Trophoblast cell (in vitro differentiated cells and primary cell): ENCODE measurements around the gene KCNG1. TPM values are rescaled to one million over a fixed set of nuclear protein-coding genes. Genes with fewer than 3 reads are reported as not detected.

ENCODE experiments used
- DNase-seq, 2 donors: peaks; one replicate each; pipeline ENCODE4 v3.0.0-alpha.2; 2016
- H2AFZ ChIP-seq: 2 replicates; pipeline ENCODE4 v1.6.1; 2013; ENCODE audit warnings: low read length, moderate library complexity, mild to moderate bottlenecking; ENCODE audit not compliant: insufficient read depth, poor library complexity
- H2AK5ac ChIP-seq: 2 replicates; pipeline ENCODE4 v1.6.1; 2013; ENCODE audit warnings: mild to moderate bottlenecking, low read length
- H2BK120ac ChIP-seq: 2 replicates; pipeline ENCODE4 v1.6.1; 2013; ENCODE audit warnings: low read length, mild to moderate bottlenecking, moderate library complexity; ENCODE audit not compliant: insufficient read depth, poor library complexity
- H2BK12ac ChIP-seq: 2 replicates; pipeline ENCODE4 v1.6.1; 2013; ENCODE audit warnings: mild to moderate bottlenecking, low read length, moderate library complexity
- H2BK5ac ChIP-seq: 2 replicates; pipeline ENCODE4 v1.6.1; 2013; ENCODE audit warnings: low read length, low read depth, moderate library complexity, mild to moderate bottlenecking; ENCODE audit not compliant: poor library complexity
- H3K14ac ChIP-seq: 2 replicates; pipeline ENCODE4 v1.6.1; 2013; ENCODE audit warnings: mild to moderate bottlenecking, low read length
- H3K18ac ChIP-seq: 2 replicates; pipeline ENCODE4 v1.6.1; 2013; ENCODE audit warnings: mild to moderate bottlenecking, low read length
- H3K23ac ChIP-seq: 2 replicates; pipeline ENCODE4 v1.6.1; 2013; ENCODE audit warnings: low read length
- H3K27ac ChIP-seq: 2 replicates; pipeline ENCODE4 v1.5.1; 2013; ENCODE audit warnings: low read depth, mild to moderate bottlenecking, inconsistent platforms, low read length, moderate library complexity
- H3K27me3 ChIP-seq: 2 replicates; pipeline ENCODE4 v1.6.1; 2013; ENCODE audit warnings: inconsistent platforms, mild to moderate bottlenecking, low read length, moderate library complexity; ENCODE audit not compliant: insufficient read depth
- H3K36me3 ChIP-seq, 2 experiments: 1 replicate in 1 of 2; 2 replicates in 1 of 2; pipeline ENCODE4 v1.6.1; 2013; ENCODE audit warnings: low read length in 2 of 2, mild to moderate bottlenecking in 2 of 2, moderate library complexity in 1 of 2; ENCODE audit not compliant: insufficient read depth in 2 of 2, control insufficient read depth in 1 of 2
- H3K4ac ChIP-seq: 2 replicates; pipeline ENCODE4 v1.6.1; 2013; ENCODE audit warnings: low read depth, mild to moderate bottlenecking, low read length, moderate library complexity
- H3K4me1 ChIP-seq, 2 experiments: 1 replicate in 1 of 2; 2 replicates in 1 of 2; pipeline ENCODE4 v1.6.1; 2013; ENCODE audit warnings: low read length in 2 of 2, mild to moderate bottlenecking in 2 of 2, moderate library complexity in 1 of 2; ENCODE audit not compliant: insufficient read depth in 2 of 2, control insufficient read depth in 1 of 2
- H3K4me2 ChIP-seq: 2 replicates; pipeline ENCODE4 v1.6.1; 2013; ENCODE audit warnings: inconsistent platforms, mild to moderate bottlenecking, low read length, moderate library complexity
- H3K4me3 ChIP-seq: 2 replicates; pipeline ENCODE4 v1.5.1; 2013; ENCODE audit warnings: mild to moderate bottlenecking, low read depth, low read length, inconsistent platforms
- H3K79me1 ChIP-seq: one replicate; pipeline ENCODE4 v1.6.1; 2013; ENCODE audit warnings: low read length
- H3K79me2 ChIP-seq: 2 replicates; pipeline ENCODE4 v1.6.1; 2013; ENCODE audit warnings: low read length, mild to moderate bottlenecking; ENCODE audit not compliant: control insufficient read depth, insufficient read depth, poor library complexity
- H3K9ac ChIP-seq: 2 replicates; pipeline ENCODE4 v1.6.1; 2013; ENCODE audit warnings: mild to moderate bottlenecking, low read length
- H3K9me3 ChIP-seq: 2 replicates; pipeline ENCODE4 v1.6.1; 2013; ENCODE audit warnings: low read depth, mild to moderate bottlenecking, control low read depth, inconsistent platforms, low read length; ENCODE audit not compliant: insufficient read depth
- H4K12ac ChIP-seq: 2 replicates; pipeline ENCODE4 v1.6.1; 2013; ENCODE audit warnings: low read depth, mild to moderate bottlenecking, low read length, moderate library complexity
- H4K8ac ChIP-seq: 2 replicates; pipeline ENCODE4 v1.6.1; 2013; ENCODE audit warnings: low read depth, mild to moderate bottlenecking, low read length, moderate library complexity
- H4K91ac ChIP-seq: one replicate; pipeline ENCODE4 v1.6.1; 2013; ENCODE audit warnings: low read depth, mild to moderate bottlenecking, low read length, moderate library complexity
- WGBS: extraction: QIAGEN DNeasy Blood & Tissue Kit; methylation state at CpG from one replicate; pipeline ENCODE4 v1.1.7; 2013; ENCODE audit warnings: missing lambda C conversion rate; ENCODE audit not compliant: insufficient read length, insufficient coverage; ENCODE audit errors: extremely low coverage; 5-methylcytosine and 5-hydroxymethylcytosine counted together
- polyA plus RNA-seq: library from polyadenylated mRNA; stranded (reverse); fragments of 200-250 nt; gene quantifications from 2 replicates; pipeline ENCODE4 v1.2.3, GENCODE V29; 2013

KCNG1 gene, protein sequence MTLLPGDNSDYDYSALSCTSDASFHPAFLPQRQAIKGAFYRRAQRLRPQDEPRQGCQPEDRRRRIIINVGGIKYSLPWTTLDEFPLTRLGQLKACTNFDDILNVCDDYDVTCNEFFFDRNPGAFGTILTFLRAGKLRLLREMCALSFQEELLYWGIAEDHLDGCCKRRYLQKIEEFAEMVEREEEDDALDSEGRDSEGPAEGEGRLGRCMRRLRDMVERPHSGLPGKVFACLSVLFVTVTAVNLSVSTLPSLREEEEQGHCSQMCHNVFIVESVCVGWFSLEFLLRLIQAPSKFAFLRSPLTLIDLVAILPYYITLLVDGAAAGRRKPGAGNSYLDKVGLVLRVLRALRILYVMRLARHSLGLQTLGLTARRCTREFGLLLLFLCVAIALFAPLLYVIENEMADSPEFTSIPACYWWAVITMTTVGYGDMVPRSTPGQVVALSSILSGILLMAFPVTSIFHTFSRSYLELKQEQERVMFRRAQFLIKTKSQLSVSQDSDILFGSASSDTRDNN
- 11.5 and 12.7 TPM in 2 replicates for polyA plus RNA-seq

DNA sequence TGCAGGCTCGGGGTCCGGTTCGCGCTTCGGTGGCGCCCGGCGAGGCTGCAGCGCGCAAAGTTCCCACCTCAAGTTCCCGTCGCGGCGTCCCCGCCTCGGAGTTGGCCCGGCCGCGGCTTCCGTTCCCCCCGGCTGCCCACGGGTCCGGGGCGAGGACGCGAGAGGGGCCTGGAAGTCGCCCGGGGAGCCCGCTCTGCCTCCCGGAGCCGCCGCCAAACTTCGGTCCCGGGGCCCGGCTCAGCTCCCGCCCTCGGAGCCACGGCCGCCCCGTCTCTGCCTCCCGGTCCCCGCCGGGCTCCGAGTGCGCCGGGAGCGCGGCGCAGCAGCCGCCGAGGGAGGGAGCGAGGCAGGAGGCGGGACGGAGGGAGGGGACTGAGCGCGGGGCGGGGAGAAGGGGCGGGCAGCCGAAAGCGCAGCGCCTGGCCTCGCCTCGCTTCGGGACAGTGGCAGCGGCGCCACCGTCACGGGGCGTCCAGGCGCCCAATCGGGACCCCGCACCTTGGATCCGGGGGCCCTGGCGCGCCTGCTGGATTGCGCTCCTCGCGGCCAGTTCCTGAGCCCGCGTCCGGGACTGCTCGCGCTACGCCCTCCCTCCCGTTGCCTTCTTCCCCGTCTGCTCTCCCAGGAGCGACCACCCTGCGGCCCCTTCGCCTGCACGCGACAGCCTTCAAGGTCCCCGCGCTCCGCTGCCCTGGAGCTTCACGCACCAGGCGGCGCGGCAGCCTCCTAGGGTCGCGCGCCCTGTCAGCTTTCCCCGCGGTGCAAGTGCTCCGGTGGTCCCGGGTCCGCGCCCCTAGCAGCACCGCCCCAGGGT, at the start of gene KCNG1:
TSS of gene KCNG1 (minus strand) at position 305 of the 814 bp plus-strand sequence. CDS start 12,769 bp downstream, outside the sequence.
- peak within 1 kb of the TSS; percentile 70 for H4K8ac ChIP-seq
- peaks cover 5 to 18% of the 10 kb centered on the region in 2 experiments for H3K4me1 ChIP-seq
- peaks cover 6% of the 10 kb centered on the region for H3K9me3 ChIP-seq
- peak within 1 kb of the TSS; percentile 19 for H2BK5ac ChIP-seq
- peaks cover 19% of the 10 kb centered on the region for H3K27me3 ChIP-seq
- no peak within 1 kb of the TSS for H3K27ac ChIP-seq
- H2BK120ac ChIP-seq = peak within 1 kb of the TSS; percentile 56
- H2AK5ac ChIP-seq = no peak within 1 kb of the TSS
- H2AFZ ChIP-seq = peak within 1 kb of the TSS; percentile 86
- peak within 1 kb of the TSS; percentile 38 for H2BK12ac ChIP-seq
- H3K14ac ChIP-seq = peak within 1 kb of the TSS; percentile 38
- H3K4me2 ChIP-seq = peak within 1 kb of the TSS; percentile 75
- peak within 1 kb of the TSS; percentile 42 for H4K91ac ChIP-seq
- peaks cover 6% of the 10 kb centered on the region for H3K79me1 ChIP-seq
- peak within 1 kb of the TSS; percentile 68 for H3K4me3 ChIP-seq
- no peaks in the 10 kb centered on the region for H3K36me3 ChIP-seq
- no CpG with 5 or more reads among the region's 108 CpGs for WGBS
- H4K12ac ChIP-seq = peak within 1 kb of the TSS; percentile 55
- H3K79me2 ChIP-seq = peaks cover 6% of the 10 kb centered on the region
- peak within 1 kb of the TSS; percentile 81 for H3K18ac ChIP-seq
- peak within 1 kb of the TSS; percentile 59 for H3K23ac ChIP-seq
- peak within 1 kb of the TSS; percentile 3 for H3K4ac ChIP-seq
- peak; percentile 47 to 76 for DNase-seq
- no peak within 1 kb of the TSS for H3K9ac ChIP-seq

DNA sequence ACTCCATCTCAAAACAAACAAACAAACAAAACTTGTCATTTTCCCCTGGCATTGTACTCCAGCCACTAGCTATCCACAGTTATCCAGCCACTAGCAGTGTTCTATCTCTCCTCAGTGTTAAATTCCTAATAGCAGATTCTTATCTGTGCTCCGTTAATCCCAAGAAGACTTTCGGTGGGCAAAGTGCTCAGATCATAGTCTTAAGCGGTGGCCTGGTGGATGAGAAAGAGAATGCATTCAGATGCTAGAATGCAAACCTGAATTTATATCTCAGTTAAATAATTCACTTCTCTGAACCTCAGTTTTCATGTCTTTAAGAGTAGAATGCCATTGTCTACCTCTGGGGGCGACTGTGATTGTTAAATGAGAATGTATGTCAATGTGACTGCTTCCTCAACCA, 47.7 kb upstream of the KCNG1 start:
- Histone ChIP-seq H3K27ac (no peak overlapping the region), H3K18ac (no peak overlapping the region), H4K8ac (no peak overlapping the region), H2BK5ac (no peak overlapping the region), H3K79me1 (no peaks in the 10 kb centered on the region), H3K36me3 (no peaks in the 10 kb centered on the region), H3K4ac (no peak overlapping the region), H3K4me2 (no peak overlapping the region), H3K9ac (no peak overlapping the region), H2AK5ac (no peak overlapping the region), H4K12ac (no peak overlapping the region), H2BK120ac (no peak overlapping the region), H3K14ac (no peak overlapping the region), H3K4me3 (no peak overlapping the region), H3K79me2 (no peaks in the 10 kb centered on the region), H3K27me3 (no peaks in the 10 kb centered on the region), H3K23ac (no peak overlapping the region), H2AFZ (no peak overlapping the region), H2BK12ac (no peak overlapping the region), H4K91ac (no peak overlapping the region), H3K9me3 (peaks cover 2% of the 10 kb centered on the region), H3K4me1 (no peaks in the 10 kb centered on the region)
- DNase-seq = no peak
- WGBS = no CpG with 5 or more reads among the region's 4 CpGs

DNA sequence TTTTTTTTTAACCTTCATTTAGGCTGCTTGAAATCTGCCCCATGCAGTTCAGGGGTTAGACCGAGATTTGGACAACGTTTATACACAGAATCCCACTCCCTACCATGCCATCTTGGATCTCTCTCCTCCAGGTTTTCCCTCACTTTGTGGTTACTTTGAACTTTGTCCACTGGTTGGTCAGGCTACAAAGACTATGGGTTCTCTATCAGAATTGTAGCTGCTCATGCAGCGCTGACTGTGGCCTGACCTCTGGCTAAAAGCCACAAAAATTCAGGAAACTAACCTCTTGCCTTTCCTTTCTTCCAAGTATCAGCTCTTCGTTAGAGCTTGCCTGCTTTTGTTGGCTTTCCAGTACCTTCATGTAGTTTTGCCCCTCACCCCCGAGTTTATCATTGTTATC, 44.9 kb upstream of the KCNG1 start:
- Histone ChIP-seq H2AFZ (no peak overlapping the region), H3K27ac (no peak overlapping the region), H2BK5ac (no peak overlapping the region), H4K91ac (no peak overlapping the region), H4K8ac (no peak overlapping the region), H3K36me3 (no peaks in the 10 kb centered on the region), H3K27me3 (no peaks in the 10 kb centered on the region), H3K23ac (no peak overlapping the region), H3K14ac (no peak overlapping the region), H3K4me3 (no peak overlapping the region), H3K79me2 (no peaks in the 10 kb centered on the region), H3K4me1 (no peaks in the 10 kb centered on the region), H2BK12ac (no peak overlapping the region), H3K4ac (no peak overlapping the region), H4K12ac (no peak overlapping the region), H3K4me2 (no peak overlapping the region), H3K9me3 (no peaks in the 10 kb centered on the region), H2AK5ac (no peak overlapping the region), H3K18ac (no peak overlapping the region), H3K9ac (no peak overlapping the region), H2BK120ac (no peak overlapping the region), H3K79me1 (no peaks in the 10 kb centered on the region)
- DNase-seq = no peak
- no CpG with 5 or more reads among the region's 5 CpGs for WGBS

DNA sequence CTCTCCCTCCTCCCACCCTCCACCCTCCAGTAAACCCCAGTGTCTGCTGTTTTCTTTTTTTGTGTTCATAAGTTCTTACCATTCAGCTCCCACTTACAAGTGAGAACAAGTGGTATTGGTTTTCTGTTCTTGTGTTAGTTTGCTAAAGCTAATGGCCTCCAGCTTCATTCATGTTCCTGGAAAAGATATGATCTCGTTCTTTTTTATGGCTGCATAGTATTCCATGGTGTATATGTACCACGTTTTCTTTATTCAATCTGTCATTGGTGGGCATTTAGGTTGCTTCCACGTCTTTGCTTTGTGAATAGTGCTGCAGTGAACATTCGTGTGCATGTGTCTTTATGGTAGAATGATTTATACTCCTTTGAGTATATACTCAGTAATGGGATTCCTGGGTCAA, 42.7 kb upstream of the KCNG1 start:
- Histone ChIP-seq H3K79me1 (no peaks in the 10 kb centered on the region), H4K12ac (no peak overlapping the region), H2BK5ac (no peak overlapping the region), H3K27ac (no peak overlapping the region), H3K23ac (no peak overlapping the region), H2BK120ac (no peak overlapping the region), H3K4me3 (no peak overlapping the region), H3K79me2 (no peaks in the 10 kb centered on the region), H4K8ac (no peak overlapping the region), H3K18ac (no peak overlapping the region), H3K4me2 (no peak overlapping the region), H3K4ac (no peak overlapping the region), H3K27me3 (no peaks in the 10 kb centered on the region), H2AK5ac (no peak overlapping the region), H3K9ac (no peak overlapping the region), H2AFZ (no peak overlapping the region), H2BK12ac (no peak overlapping the region), H3K9me3 (no peaks in the 10 kb centered on the region), H4K91ac (no peak overlapping the region), H3K4me1 (no peaks in the 10 kb centered on the region), H3K36me3 (no peaks in the 10 kb centered on the region), H3K14ac (no peak overlapping the region)
- no CpG with 5 or more reads among the region's 4 CpGs for WGBS
- DNase-seq = no peak
